ENCODE results near the gene TSPYL6. TPM values are rescaled to one million over a fixed set of nuclear protein-coding genes. Genes with fewer than 3 reads are reported as not detected.
A peak's percentile ranks its signal among the peaks of the same experiment; 100 is the strongest.

Gene TSPYL6
- total RNA-seq, 1 experiment from 2014 or later, result not detected

DNA sequence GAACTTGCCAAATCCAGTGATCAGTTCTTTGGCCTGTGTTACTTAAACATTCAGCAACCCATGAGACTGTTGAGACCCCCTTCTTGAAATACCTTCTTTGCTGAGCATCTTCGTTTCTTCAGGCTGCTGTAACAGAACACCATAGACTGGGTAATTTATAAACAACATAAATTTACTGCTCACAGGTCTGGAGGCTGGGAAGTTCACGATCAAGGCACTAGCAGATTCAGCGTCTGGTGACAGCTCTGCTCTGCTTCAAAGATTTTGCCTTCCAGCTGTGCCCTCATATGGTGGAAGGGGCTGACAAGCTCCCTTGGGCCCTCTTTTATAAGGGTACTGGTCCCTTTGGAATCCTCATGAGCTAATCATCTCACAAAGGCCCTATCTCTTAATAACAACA lies 28.8 kb upstream of the TSPYL6 start:
- H3K9ac ChIP-seq (ENCODE audit: low read length), result no peak overlapping the region
- H4K20me1 ChIP-seq (ENCODE audit: low read length), result no peaks in the 10 kb centered on the region
- H3K4me2 ChIP-seq (ENCODE audit: low read length), result no peak overlapping the region
- 0 out of 2 replicates have a peak, but pooled peaks cover 9% of the 10 kb centered on the region for H3K27me3 ChIP-seq (ENCODE audit: low read length)
- H3K36me3 ChIP-seq (ENCODE audit: low read depth, low read length), result no peaks in the 10 kb centered on the region
- CTCF ChIA-PET, result interaction anchor here (0.5 kb wide), 1 partner anchor 136 kb away, joined by 3 read pairs; no protein-coding TSS in a partner anchor
- no peak for DNase-seq
- H3K4me3 ChIP-seq (ENCODE audit: low read length), result no peak overlapping the region
- no peak for ATAC-seq
- intact Hi-C loops (cut with micrococcal nuclease), result no loop called here
- H3F3A ChIP-seq (ENCODE audit: low read length, unreplicated experiment), result no peaks in the 10 kb centered on the region
- no peaks in the 10 kb centered on the region for H3K9me3 ChIP-seq (ENCODE audit: low read length)
- no peaks in the 10 kb centered on the region for H3K79me2 ChIP-seq (ENCODE audit: low read length)
- H3K9me2 ChIP-seq (replicated peaks; ENCODE audit: low read length), result no peaks in the 10 kb centered on the region
- no peak overlapping the region for H2AFZ ChIP-seq (ENCODE audit: low read length)
- TF ChIP-seq EZH2phosphoT487 (IDR thresholded peaks at IDR 0.05; ENCODE audit: borderline replicate concordance, low read length), result no peak
- TF ChIP-seq EZH2 (IDR thresholded peaks at IDR 0.05; ENCODE audit: low read length, unreplicated experiment), result no peak
- TF ChIP-seq, protein P1, sequence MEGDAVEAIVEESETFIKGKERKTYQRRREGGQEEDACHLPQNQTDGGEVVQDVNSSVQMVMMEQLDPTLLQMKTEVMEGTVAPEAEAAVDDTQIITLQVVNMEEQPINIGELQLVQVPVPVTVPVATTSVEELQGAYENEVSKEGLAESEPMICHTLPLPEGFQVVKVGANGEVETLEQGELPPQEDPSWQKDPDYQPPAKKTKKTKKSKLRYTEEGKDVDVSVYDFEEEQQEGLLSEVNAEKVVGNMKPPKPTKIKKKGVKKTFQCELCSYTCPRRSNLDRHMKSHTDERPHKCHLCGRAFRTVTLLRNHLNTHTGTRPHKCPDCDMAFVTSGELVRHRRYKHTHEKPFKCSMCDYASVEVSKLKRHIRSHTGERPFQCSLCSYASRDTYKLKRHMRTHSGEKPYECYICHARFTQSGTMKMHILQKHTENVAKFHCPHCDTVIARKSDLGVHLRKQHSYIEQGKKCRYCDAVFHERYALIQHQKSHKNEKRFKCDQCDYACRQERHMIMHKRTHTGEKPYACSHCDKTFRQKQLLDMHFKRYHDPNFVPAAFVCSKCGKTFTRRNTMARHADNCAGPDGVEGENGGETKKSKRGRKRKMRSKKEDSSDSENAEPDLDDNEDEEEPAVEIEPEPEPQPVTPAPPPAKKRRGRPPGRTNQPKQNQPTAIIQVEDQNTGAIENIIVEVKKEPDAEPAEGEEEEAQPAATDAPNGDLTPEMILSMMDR (conservative IDR thresholded peaks at IDR 0.05; ENCODE audit: low read depth, low read length), result no peak
- POLR2A ChIA-PET (ENCODE audit: unreplicated experiment), result no interaction called here
- no peaks in the 10 kb centered on the region for H3K4me1 ChIP-seq (ENCODE audit: insufficient read depth, low read length)
- H3K27ac ChIP-seq (ENCODE audit: low read length), result no peak overlapping the region
- BruUV-seq (replicated peaks), result no TSS peak

DNA sequence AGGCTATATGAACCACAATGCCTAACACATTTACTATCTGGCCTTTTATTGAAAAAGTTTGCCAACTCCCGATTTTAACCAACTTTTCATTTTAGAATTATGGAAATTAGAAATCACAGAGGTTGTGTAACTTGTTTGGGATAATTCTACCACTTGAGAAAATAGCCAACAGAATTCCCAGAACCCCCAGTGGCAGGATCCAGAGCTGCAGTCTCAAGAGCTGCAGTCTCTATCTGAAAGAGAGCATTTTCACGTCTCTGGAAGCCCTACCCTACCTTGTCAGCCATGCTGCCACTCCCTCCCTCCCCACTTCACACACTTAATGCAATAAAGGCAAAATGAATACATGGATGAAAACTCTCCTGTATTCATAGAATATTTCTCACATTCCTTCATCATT lies 23.4 kb upstream of the TSPYL6 start:
- H3K27ac ChIP-seq (ENCODE audit: low read length), result no peak overlapping the region
- TF ChIP-seq EZH2 (IDR thresholded peaks at IDR 0.05; ENCODE audit: low read length, unreplicated experiment) (no peak), EZH2phosphoT487 (IDR thresholded peaks at IDR 0.05; ENCODE audit: borderline replicate concordance, low read length) (no peak)
- TF ChIP-seq, protein P1 (conservative IDR thresholded peaks at IDR 0.05; ENCODE audit: low read depth, low read length), result peak; percentile 46
- no peaks in the 10 kb centered on the region for H3K4me1 ChIP-seq (ENCODE audit: insufficient read depth, low read length)
- no TSS peak for BruUV-seq (replicated peaks)
- ChIA-PET POLR2A (ENCODE audit: unreplicated experiment) (no interaction called here), CTCF (no interaction called here)
- no peak overlapping the region for H3K4me2 ChIP-seq (ENCODE audit: low read length)
- no peaks in the 10 kb centered on the region for H3K79me2 ChIP-seq (ENCODE audit: low read length)
- DNase-seq (peak; percentile 18), ATAC-seq (peak; percentile 37; the same call in 1 of the 2 replicates)
- H3K27me3 ChIP-seq (ENCODE audit: low read length), result 0 out of 2 replicates have a peak, but pooled peaks cover 9% of the 10 kb centered on the region
- no peak overlapping the region for H3K4me3 ChIP-seq (ENCODE audit: low read length)
- no peaks in the 10 kb centered on the region for H3K36me3 ChIP-seq (ENCODE audit: low read depth, low read length)
- no peak overlapping the region for H2AFZ ChIP-seq (ENCODE audit: low read length)
- intact Hi-C loops (cut with micrococcal nuclease), result no loop called here
- no peaks in the 10 kb centered on the region for H3K9me2 ChIP-seq (replicated peaks; ENCODE audit: low read length)
- H3F3A ChIP-seq (ENCODE audit: low read length, unreplicated experiment), result no peaks in the 10 kb centered on the region
- H4K20me1 ChIP-seq (ENCODE audit: low read length), result no peaks in the 10 kb centered on the region
- H3K9ac ChIP-seq (ENCODE audit: low read length), result no peak overlapping the region
- no peaks in the 10 kb centered on the region for H3K9me3 ChIP-seq (ENCODE audit: low read length)

DNA sequence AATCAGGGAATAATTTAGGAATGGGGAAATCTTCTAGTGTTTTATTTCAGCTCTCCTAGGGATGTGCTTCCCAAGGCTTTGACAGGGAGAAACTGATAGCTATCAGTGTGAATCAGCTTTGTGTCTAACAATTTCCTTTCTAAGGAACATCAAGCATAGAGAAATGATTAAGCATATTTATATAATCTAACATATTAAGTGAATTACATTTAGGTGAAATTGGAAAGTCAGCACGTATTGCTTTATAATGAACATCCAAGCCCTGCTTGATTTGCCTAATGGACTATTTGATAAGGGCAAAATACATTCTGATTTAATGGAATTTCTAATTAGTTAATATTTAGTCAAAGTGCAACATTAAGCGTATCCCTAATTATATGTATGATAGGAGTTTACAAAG lies 19.5 kb upstream of the TSPYL6 start:
- Histone ChIP-seq H3K4me2 (ENCODE audit: low read length) (no peak overlapping the region), H3F3A (ENCODE audit: low read length, unreplicated experiment) (no peaks in the 10 kb centered on the region), H3K4me1 (ENCODE audit: insufficient read depth, low read length) (no peaks in the 10 kb centered on the region), H3K4me3 (ENCODE audit: low read length) (no peak overlapping the region), H3K79me2 (ENCODE audit: low read length) (no peaks in the 10 kb centered on the region), H4K20me1 (ENCODE audit: low read length) (no peaks in the 10 kb centered on the region), H3K9me3 (ENCODE audit: low read length) (no peaks in the 10 kb centered on the region), H3K27me3 (ENCODE audit: low read length) (0 out of 2 replicates have a peak, but pooled peaks cover 6% of the 10 kb centered on the region), H3K9me2 (replicated peaks; ENCODE audit: low read length) (no peaks in the 10 kb centered on the region), H3K27ac (ENCODE audit: low read length) (no peak overlapping the region), H3K9ac (ENCODE audit: low read length) (no peak overlapping the region), H3K36me3 (ENCODE audit: low read depth, low read length) (no peaks in the 10 kb centered on the region), H2AFZ (ENCODE audit: low read length) (no peak overlapping the region)
- intact Hi-C loops (cut with micrococcal nuclease), result no loop called here
- ChIA-PET POLR2A (ENCODE audit: unreplicated experiment) (no interaction called here), CTCF (no interaction called here)
- no TSS peak for BruUV-seq (replicated peaks)
- ATAC-seq, result no peak
- TF ChIP-seq EZH2phosphoT487 (IDR thresholded peaks at IDR 0.05; ENCODE audit: borderline replicate concordance, low read length) (no peak), EZH2 (IDR thresholded peaks at IDR 0.05; ENCODE audit: low read length, unreplicated experiment) (no peak)
- TF ChIP-seq, protein P1 (conservative IDR thresholded peaks at IDR 0.05; ENCODE audit: low read depth, low read length), result no peak
- no peak for DNase-seq

All from PC-3 (cell line).